Liver (tissue), 9 donors: Measurements from ENCODE around the gene KCNMB1. TPM values are rescaled to one million over a fixed set of nuclear protein-coding genes. Genes with fewer than 3 reads are reported as not detected.

Experiments
- DNase-seq: peaks from one replicate; pipeline ENCODE4 v3.0.0-alpha.2; 2017; ENCODE audit warnings: low spot score
- H3K27ac ChIP-seq, 2 donors: one replicate each; pipeline ENCODE4 v1.7.0; 2013; ENCODE audit warnings: inconsistent platforms in 2 of 2, low read length in 2 of 2, control low read depth in 1 of 2, low read depth in 1 of 2, mild to moderate bottlenecking in 1 of 2
- H3K27me3 ChIP-seq, 4 donors: one replicate each; pipeline versions ENCODE4 v1.6.1 to v1.7.0; 2013; ENCODE audit warnings: low read length in 3 of 4, inconsistent platforms in 1 of 4, mild to moderate bottlenecking in 1 of 4, moderate library complexity in 1 of 4; ENCODE audit not compliant: control insufficient read depth in 4 of 4, insufficient read depth in 4 of 4
- H3K36me3 ChIP-seq, 4 donors: one replicate each; pipeline versions ENCODE4 v1.6.1 to v1.7.0; 2013; ENCODE audit warnings: low read length in 3 of 4, mild to moderate bottlenecking in 3 of 4, low read depth in 1 of 4, moderate library complexity in 1 of 4; ENCODE audit not compliant: control insufficient read depth in 4 of 4, insufficient read depth in 3 of 4
- H3K4me1 ChIP-seq, 4 donors: one replicate each; pipeline versions ENCODE4 v1.6.1 to v1.7.0; 2013; ENCODE audit warnings: low read length in 3 of 4, mild to moderate bottlenecking in 3 of 4, moderate library complexity in 1 of 4; ENCODE audit not compliant: control insufficient read depth in 4 of 4, insufficient read depth in 4 of 4
- H3K4me3 ChIP-seq, 3 donors: one replicate each; pipeline versions ENCODE4 v1.6.1 to v1.7.0; 2013; ENCODE audit warnings: low read length in 3 of 3, control low read depth in 1 of 3, low read depth in 1 of 3, mild to moderate bottlenecking in 1 of 3
- H3K9ac ChIP-seq, 2 donors: one replicate each; pipeline ENCODE4 v1.7.0; 2013; ENCODE audit warnings: low read length in 2 of 2, mild to moderate bottlenecking in 2 of 2, moderate library complexity in 2 of 2, control low read depth in 1 of 2, low read depth in 1 of 2
- H3K9me3 ChIP-seq, 4 donors: one replicate each; pipeline versions ENCODE4 v1.6.1 to v1.7.0; 2013; ENCODE audit warnings: low read length in 3 of 4; ENCODE audit not compliant: control insufficient read depth in 4 of 4
- EGR1 ChIP-seq, 2 donors: IDR thresholded peaks; 2 replicates each; pipeline ENCODE4 v1.6.1; 2016 to 2018; ENCODE audit warnings: antibody characterized with exemption in 2 of 2, low read depth in 2 of 2
- FOXA1 ChIP-seq: IDR thresholded peaks from 2 replicates; pipeline ENCODE4 v1.6.1; 2016; ENCODE audit warnings: antibody characterized with exemption
- FOXA2 ChIP-seq: IDR thresholded peaks from 2 replicates; pipeline ENCODE4 v1.6.1; 2016; ENCODE audit warnings: antibody characterized with exemption
- HNF4A ChIP-seq, 2 donors: conservative IDR thresholded peaks; 2 replicates each; pipeline ENCODE4 v1.6.1; 2016; ENCODE audit warnings: antibody characterized with exemption in 2 of 2, mild to moderate bottlenecking in 2 of 2
- HNF4G ChIP-seq: IDR thresholded peaks from 2 replicates; pipeline ENCODE4 v1.6.1; 2016; ENCODE audit warnings: antibody characterized with exemption
- JUND ChIP-seq, 2 donors: IDR thresholded peaks; 2 replicates each; pipeline ENCODE4 v1.6.1; 2016; ENCODE audit warnings: antibody characterized with exemption in 2 of 2
- NR2F2 ChIP-seq: IDR thresholded peaks from 2 replicates; pipeline ENCODE4 v1.6.1; 2016; ENCODE audit warnings: antibody characterized with exemption
- RAD21 ChIP-seq, 2 donors: IDR thresholded peaks; 2 replicates each; pipeline ENCODE4 v1.6.1; 2016; ENCODE audit warnings: antibody characterized with exemption in 2 of 2, mild to moderate bottlenecking in 2 of 2
- RXRA ChIP-seq, 2 donors: IDR thresholded peaks; 2 replicates each; pipeline ENCODE4 v1.6.1; 2017 to 2018; ENCODE audit warnings: antibody characterized with exemption in 2 of 2, mild to moderate bottlenecking in 1 of 2
- SP1 ChIP-seq: IDR thresholded peaks from 2 replicates; pipeline ENCODE4 v1.6.1; 2018; ENCODE audit warnings: antibody characterized with exemption, mild to moderate bottlenecking
- TAF1 ChIP-seq: conservative IDR thresholded peaks from 2 replicates; pipeline ENCODE4 v1.6.1; 2016; ENCODE audit warnings: antibody characterized with exemption, mild to moderate bottlenecking
- YY1 ChIP-seq: IDR thresholded peaks from 2 replicates; pipeline ENCODE4 v1.6.1; 2016; ENCODE audit warnings: antibody characterized with exemption, mild to moderate bottlenecking
- ZBTB33 ChIP-seq: IDR thresholded peaks from 2 replicates; pipeline ENCODE4 v1.6.1; 2016; ENCODE audit warnings: antibody characterized with exemption
- WGBS: extraction: QIAGEN DNeasy Blood & Tissue Kit; methylation state at CpG from one replicate; pipeline ENCODE4 v1.1.7; 2013; 5-methylcytosine and 5-hydroxymethylcytosine counted together
- polyA plus RNA-seq, 2 donors: library from polyadenylated mRNA; stranded (reverse) in 1 of 2; unstranded in 1 of 2; fragments of 200-250 nt in 1 of 2; fragments of >200 nt in 1 of 2; fragmentation: Nextera tagmentation in 1 of 2; extraction: Ambion mirVana in 1 of 2; gene quantifications; one replicate each; pipeline versions ENCODE4 v1.2.1 to v1.2.3, GENCODE V29; 2013 to 2015
- total RNA-seq, 2 donors: library from RNA; depleted of rRNA; stranded (reverse); fragments of >200 nt; gene quantifications; one replicate each; pipeline ENCODE4 v1.2.3, GENCODE V29; 2014
- TF ChIP-seq, protein P1 (sequence below): IDR thresholded peaks from 2 replicates; pipeline ENCODE4 v1.6.1; 2016; ENCODE audit warnings: antibody characterized with exemption
- TF ChIP-seq, protein P2 (sequence below): fragments of 150-350 bp; IDR thresholded peaks from 2 replicates; pipeline ENCODE4 v1.5.1; 2017; ENCODE audit warnings: improper control_type of control experiment, low read depth, low read length; ENCODE audit not compliant: missing input control
- TF ChIP-seq, protein P3 (sequence below): IDR thresholded peaks from 2 replicates; pipeline ENCODE4 v1.6.1; 2016; ENCODE audit warnings: antibody characterized with exemption, mild to moderate bottlenecking
- TF ChIP-seq, protein P4 (sequence below): IDR thresholded peaks from 2 replicates; pipeline ENCODE4 v1.6.1; 2016; ENCODE audit warnings: antibody characterized with exemption
- donor health status: healthy.
- donor health status: healthy.
- donor health status: healthy.
- donor health status: healthy.
- donor health status: healthy.

KCNMB1 gene
- total and polyA plus RNA-seq, 4 donors, result 0.04 to 0.31 (median 0.20) TPM

DNA sequence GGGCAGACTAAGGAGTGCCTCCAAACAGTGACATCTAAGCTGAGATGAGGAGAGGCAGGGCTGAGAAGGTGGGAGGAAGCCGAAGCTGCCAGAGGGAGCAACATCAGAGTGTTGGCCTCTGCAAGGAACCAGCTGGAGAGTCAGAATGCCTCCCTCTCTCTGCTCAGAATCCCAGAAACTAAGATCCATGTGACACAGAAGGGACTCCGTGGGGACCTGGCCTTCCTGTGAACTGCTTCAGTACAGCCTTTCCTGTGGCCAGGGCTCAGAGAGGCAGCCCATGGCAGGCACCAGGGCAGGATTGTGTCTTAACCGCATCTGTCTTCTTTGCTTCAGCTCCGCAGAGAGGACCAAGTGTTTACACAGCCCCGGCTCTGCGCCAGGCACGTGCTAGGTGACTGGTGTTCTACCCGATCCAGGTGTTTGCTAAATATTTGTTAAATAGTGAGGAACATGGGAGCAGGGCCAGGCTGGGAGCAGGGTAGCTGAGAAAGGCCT is 33.5 kb downstream of the KCNMB1 start:
- no peak overlapping the region for H3K4me3 ChIP-seq
- no peak for TF ChIP-seq YY1
- TF ChIP-seq, protein P1, sequence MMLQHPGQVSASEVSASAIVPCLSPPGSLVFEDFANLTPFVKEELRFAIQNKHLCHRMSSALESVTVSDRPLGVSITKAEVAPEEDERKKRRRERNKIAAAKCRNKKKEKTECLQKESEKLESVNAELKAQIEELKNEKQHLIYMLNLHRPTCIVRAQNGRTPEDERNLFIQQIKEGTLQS, result no peak
- TF ChIP-seq, protein P2, sequence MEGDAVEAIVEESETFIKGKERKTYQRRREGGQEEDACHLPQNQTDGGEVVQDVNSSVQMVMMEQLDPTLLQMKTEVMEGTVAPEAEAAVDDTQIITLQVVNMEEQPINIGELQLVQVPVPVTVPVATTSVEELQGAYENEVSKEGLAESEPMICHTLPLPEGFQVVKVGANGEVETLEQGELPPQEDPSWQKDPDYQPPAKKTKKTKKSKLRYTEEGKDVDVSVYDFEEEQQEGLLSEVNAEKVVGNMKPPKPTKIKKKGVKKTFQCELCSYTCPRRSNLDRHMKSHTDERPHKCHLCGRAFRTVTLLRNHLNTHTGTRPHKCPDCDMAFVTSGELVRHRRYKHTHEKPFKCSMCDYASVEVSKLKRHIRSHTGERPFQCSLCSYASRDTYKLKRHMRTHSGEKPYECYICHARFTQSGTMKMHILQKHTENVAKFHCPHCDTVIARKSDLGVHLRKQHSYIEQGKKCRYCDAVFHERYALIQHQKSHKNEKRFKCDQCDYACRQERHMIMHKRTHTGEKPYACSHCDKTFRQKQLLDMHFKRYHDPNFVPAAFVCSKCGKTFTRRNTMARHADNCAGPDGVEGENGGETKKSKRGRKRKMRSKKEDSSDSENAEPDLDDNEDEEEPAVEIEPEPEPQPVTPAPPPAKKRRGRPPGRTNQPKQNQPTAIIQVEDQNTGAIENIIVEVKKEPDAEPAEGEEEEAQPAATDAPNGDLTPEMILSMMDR, result no peak
- peak in 1 of 2 donors; percentile 22 for TF ChIP-seq RAD21 (IDR thresholded peaks at IDR 0.05)
- TF ChIP-seq, protein P3, sequence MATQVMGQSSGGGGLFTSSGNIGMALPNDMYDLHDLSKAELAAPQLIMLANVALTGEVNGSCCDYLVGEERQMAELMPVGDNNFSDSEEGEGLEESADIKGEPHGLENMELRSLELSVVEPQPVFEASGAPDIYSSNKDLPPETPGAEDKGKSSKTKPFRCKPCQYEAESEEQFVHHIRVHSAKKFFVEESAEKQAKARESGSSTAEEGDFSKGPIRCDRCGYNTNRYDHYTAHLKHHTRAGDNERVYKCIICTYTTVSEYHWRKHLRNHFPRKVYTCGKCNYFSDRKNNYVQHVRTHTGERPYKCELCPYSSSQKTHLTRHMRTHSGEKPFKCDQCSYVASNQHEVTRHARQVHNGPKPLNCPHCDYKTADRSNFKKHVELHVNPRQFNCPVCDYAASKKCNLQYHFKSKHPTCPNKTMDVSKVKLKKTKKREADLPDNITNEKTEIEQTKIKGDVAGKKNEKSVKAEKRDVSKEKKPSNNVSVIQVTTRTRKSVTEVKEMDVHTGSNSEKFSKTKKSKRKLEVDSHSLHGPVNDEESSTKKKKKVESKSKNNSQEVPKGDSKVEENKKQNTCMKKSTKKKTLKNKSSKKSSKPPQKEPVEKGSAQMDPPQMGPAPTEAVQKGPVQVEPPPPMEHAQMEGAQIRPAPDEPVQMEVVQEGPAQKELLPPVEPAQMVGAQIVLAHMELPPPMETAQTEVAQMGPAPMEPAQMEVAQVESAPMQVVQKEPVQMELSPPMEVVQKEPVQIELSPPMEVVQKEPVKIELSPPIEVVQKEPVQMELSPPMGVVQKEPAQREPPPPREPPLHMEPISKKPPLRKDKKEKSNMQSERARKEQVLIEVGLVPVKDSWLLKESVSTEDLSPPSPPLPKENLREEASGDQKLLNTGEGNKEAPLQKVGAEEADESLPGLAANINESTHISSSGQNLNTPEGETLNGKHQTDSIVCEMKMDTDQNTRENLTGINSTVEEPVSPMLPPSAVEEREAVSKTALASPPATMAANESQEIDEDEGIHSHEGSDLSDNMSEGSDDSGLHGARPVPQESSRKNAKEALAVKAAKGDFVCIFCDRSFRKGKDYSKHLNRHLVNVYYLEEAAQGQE, result no peak
- TF ChIP-seq NR2F2, result no peak
- no peak for TF ChIP-seq EGR1 (IDR thresholded peaks at IDR 0.05; ENCODE audit: low read depth in 2 of 2)
- TF ChIP-seq JUND (IDR thresholded peaks at IDR 0.05), result peak in 1 of 2 donors; percentile 10
- TF ChIP-seq HNF4G, result no peak
- peak in 1 of 2 donors; percentile 49 for TF ChIP-seq RXRA (IDR thresholded peaks at IDR 0.05)
- no peak for TF ChIP-seq ZBTB33
- peak in 1 of 2 donors; percentile 49 for TF ChIP-seq HNF4A (conservative IDR thresholded peaks at IDR 0.05)
- TF ChIP-seq TAF1, result no peak
- peak; percentile 77 for TF ChIP-seq FOXA1
- TF ChIP-seq, protein P4, sequence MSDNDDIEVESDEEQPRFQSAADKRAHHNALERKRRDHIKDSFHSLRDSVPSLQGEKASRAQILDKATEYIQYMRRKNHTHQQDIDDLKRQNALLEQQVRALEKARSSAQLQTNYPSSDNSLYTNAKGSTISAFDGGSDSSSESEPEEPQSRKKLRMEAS, result no peak
- peak; percentile 86 for TF ChIP-seq FOXA2
- no peak for TF ChIP-seq SP1

More for the DNA sequence above, 33.5 kb downstream of the KCNMB1 start:
- 29% methylated on average over 8 of the region's 8 CpGs for WGBS
- DNase-seq, result peak; percentile 44
- Histone ChIP-seq H3K9me3 (peaks cover 0 to 5% (median 2%) of the 10 kb centered on the region in 4 donors), H3K27ac (no peak overlapping the region), H3K4me1 (peaks cover 2 to 13% (median 11%) of the 10 kb centered on the region in 4 donors), H3K9ac (no peak overlapping the region), H3K27me3 (peaks cover 0 to 16% (median 0%) of the 10 kb centered on the region in 4 donors), H3K36me3 (no peaks in the 10 kb centered on the region)
